ENCODE results near the gene PDGFRA. TPM values are rescaled to one million over a fixed set of nuclear protein-coding genes. Genes with fewer than 3 reads are reported as not detected.

PDGFRA gene
- total RNA-seq, 1 donor from 2014 or later: 232 TPM

- H3K4me3 Mint-ChIP-seq (ENCODE audit: unreplicated experiment): peak overlapping the region; percentile 51
- peak overlapping the region; percentile 81 for H3K27ac Mint-ChIP-seq (ENCODE audit: unreplicated experiment)
- DNase-seq (ENCODE audit: extremely low spot score, unreplicated experiment): no peak
Measured at GRCh38 chr4:54276641-54277430, 47.7 kb downstream of the PDGFRA start.

DNA sequence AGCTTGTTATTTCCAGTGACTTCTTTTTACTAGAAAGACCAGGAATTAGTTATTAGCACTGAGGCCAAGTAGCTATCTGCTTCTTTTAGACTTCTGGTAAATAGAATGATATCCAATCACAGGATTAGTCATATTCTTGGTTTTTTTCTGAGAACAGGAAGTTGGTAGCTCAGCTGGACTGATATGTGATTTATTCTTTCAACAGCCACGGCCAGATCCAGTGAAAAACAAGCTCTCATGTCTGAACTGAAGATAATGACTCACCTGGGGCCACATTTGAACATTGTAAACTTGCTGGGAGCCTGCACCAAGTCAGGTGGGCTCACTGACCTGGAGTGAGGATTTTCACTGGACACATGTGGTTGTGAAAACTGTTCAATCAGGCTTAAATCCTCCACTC is 48.6 kb downstream of the PDGFRA start:
- Mint-ChIP-seq H3K36me3 (ENCODE audit: unreplicated experiment) (peaks cover 86% of the 10 kb centered on the region), H3K4me3 (ENCODE audit: unreplicated experiment) (no peak overlapping the region), H3K27me3 (ENCODE audit: unreplicated experiment) (no peaks in the 10 kb centered on the region), H3K9me3 (ENCODE audit: unreplicated experiment) (no peaks in the 10 kb centered on the region), H3K27ac (ENCODE audit: unreplicated experiment) (peak overlapping the region; percentile 81), H3K4me1 (ENCODE audit: unreplicated experiment) (peaks cover 59% of the 10 kb centered on the region)
- TF ChIP-seq, protein P1, sequence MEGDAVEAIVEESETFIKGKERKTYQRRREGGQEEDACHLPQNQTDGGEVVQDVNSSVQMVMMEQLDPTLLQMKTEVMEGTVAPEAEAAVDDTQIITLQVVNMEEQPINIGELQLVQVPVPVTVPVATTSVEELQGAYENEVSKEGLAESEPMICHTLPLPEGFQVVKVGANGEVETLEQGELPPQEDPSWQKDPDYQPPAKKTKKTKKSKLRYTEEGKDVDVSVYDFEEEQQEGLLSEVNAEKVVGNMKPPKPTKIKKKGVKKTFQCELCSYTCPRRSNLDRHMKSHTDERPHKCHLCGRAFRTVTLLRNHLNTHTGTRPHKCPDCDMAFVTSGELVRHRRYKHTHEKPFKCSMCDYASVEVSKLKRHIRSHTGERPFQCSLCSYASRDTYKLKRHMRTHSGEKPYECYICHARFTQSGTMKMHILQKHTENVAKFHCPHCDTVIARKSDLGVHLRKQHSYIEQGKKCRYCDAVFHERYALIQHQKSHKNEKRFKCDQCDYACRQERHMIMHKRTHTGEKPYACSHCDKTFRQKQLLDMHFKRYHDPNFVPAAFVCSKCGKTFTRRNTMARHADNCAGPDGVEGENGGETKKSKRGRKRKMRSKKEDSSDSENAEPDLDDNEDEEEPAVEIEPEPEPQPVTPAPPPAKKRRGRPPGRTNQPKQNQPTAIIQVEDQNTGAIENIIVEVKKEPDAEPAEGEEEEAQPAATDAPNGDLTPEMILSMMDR (IDR thresholded peaks at IDR 0.05): no peak
- DNase-seq (ENCODE audit: extremely low spot score, unreplicated experiment): no peak

More at GRCh38 chr4:54276641-54277430, 47.7 kb downstream of the PDGFRA start:
- Mint-ChIP-seq H3K27me3 (ENCODE audit: unreplicated experiment) (no peaks in the 10 kb centered on the region), H3K4me1 (ENCODE audit: unreplicated experiment) (peaks cover 54% of the 10 kb centered on the region), H3K9me3 (ENCODE audit: unreplicated experiment) (no peaks in the 10 kb centered on the region), H3K36me3 (ENCODE audit: unreplicated experiment) (peaks cover 86% of the 10 kb centered on the region)
- TF ChIP-seq, protein P1 (IDR thresholded peaks at IDR 0.05): no peak

DNA sequence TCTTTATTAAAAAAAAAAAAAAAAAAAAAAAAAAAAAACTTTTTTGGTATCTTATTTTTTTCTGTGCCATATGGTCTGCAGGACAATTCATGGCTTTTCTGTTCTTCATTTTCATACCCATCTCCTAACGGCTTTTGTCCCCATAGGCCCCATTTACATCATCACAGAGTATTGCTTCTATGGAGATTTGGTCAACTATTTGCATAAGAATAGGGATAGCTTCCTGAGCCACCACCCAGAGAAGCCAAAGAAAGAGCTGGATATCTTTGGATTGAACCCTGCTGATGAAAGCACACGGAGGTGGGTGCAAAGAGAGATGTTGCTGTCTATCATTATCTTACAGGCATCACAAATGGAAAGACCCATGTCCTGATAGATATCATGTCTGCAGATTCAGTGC is 49.1 kb downstream of the PDGFRA start:
- Mint-ChIP-seq H3K27ac (ENCODE audit: unreplicated experiment) (no peak overlapping the region), H3K4me3 (ENCODE audit: unreplicated experiment) (no peak overlapping the region), H3K4me1 (ENCODE audit: unreplicated experiment) (peaks cover 59% of the 10 kb centered on the region), H3K9me3 (ENCODE audit: unreplicated experiment) (no peaks in the 10 kb centered on the region), H3K27me3 (ENCODE audit: unreplicated experiment) (no peaks in the 10 kb centered on the region), H3K36me3 (ENCODE audit: unreplicated experiment) (peaks cover 84% of the 10 kb centered on the region)
- TF ChIP-seq, protein P1 (IDR thresholded peaks at IDR 0.05): no peak
- no peak for DNase-seq (ENCODE audit: extremely low spot score, unreplicated experiment)

DNA sequence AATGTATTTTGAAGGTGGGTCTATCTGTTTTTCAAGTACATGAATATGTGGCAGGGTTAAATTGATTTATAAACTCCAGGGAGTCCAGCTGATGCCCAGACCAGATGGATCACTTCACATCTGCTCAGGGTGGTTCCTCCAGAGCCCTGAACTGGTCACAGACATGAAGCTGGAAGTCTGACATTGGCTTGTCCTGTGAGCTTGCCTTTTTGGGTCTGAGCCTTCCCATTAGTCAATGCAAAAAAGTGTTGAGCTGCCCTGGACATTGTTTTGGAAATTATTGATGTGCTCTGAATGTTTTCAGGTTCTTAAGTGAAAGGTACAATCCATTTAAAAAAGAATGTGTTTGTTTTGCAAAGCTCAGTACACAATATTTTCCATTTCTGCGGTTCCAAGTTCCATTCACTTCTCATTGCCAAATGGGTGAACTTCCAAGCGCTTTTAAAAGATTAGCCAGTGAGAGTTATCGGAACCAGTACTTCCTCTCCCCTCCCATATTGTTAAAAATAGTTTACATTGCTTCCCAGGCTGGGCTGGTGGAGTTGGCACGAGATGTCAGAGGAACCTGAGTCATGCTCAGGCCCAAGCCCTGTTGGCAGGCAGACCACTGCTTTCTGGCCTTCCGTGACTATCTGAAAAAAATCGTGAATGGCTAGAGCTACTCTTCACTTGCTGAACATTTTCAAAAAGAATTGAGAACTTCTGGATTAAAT is 52.1 kb downstream of the PDGFRA start:
- Mint-ChIP-seq H3K27ac (ENCODE audit: unreplicated experiment) (peak overlapping the region; percentile 82), H3K4me3 (ENCODE audit: unreplicated experiment) (no peak overlapping the region), H3K9me3 (ENCODE audit: unreplicated experiment) (peaks cover 3% of the 10 kb centered on the region), H3K4me1 (ENCODE audit: unreplicated experiment) (peaks cover 43% of the 10 kb centered on the region), H3K27me3 (ENCODE audit: unreplicated experiment) (no peaks in the 10 kb centered on the region), H3K36me3 (ENCODE audit: unreplicated experiment) (peaks cover 82% of the 10 kb centered on the region)
- no peak for DNase-seq (ENCODE audit: extremely low spot score, unreplicated experiment)
- TF ChIP-seq, protein P1 (IDR thresholded peaks at IDR 0.05): no peak

DNA sequence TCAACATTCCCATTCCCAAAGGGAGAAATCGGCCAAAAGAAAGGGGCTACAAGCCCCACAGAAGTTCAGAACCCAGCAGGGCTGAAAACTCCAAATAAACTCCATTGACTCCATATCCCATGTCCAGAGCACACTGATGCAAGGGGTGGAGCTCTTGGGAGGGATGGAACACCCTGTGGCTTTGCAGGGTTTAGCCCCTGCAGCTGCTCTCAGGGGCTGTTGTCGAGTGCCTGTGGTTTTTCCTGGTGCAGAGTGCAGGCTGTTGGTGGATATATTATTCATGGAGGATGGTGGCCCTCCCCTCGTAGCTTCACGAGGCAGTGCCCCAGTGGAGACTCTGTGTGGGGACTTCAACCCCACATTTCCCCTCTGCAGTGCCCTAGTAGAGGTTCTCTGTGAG is 53.7 kb downstream of the PDGFRA start:
- no peak overlapping the region for H3K4me3 Mint-ChIP-seq (ENCODE audit: unreplicated experiment)
- no peaks in the 10 kb centered on the region for H3K27me3 Mint-ChIP-seq (ENCODE audit: unreplicated experiment)
- TF ChIP-seq, protein P1 (IDR thresholded peaks at IDR 0.05): no peak
- DNase-seq (ENCODE audit: extremely low spot score, unreplicated experiment): no peak
- peaks cover 83% of the 10 kb centered on the region for H3K36me3 Mint-ChIP-seq (ENCODE audit: unreplicated experiment)
- peaks cover 3% of the 10 kb centered on the region for H3K9me3 Mint-ChIP-seq (ENCODE audit: unreplicated experiment)
- peak overlapping the region; percentile 82 for H3K27ac Mint-ChIP-seq (ENCODE audit: unreplicated experiment)
- peaks cover 27% of the 10 kb centered on the region for H3K4me1 Mint-ChIP-seq (ENCODE audit: unreplicated experiment)
